ENCODE data around the gene SQOR. TPM values are rescaled to one million over a fixed set of nuclear protein-coding genes. Genes with fewer than 3 reads are reported as not detected.

SQOR gene
- total RNA-seq, 2 donors from 2014 or later: 0.24 TPM; not detected in 1

GRCh38 chr15:45594835-45595530, 39.8 kb upstream of the SQOR start:
- no peaks in the 10 kb centered on the region for H3K4me1 Mint-ChIP-seq
- H3K9ac ChIP-seq (ENCODE audit: extremely low read depth, low read length, poor library complexity, severe bottlenecking): no peak overlapping the region
- peaks cover 43% of the 10 kb centered on the region for H3K36me3 Mint-ChIP-seq (ENCODE audit: low read depth)
- H3K4me3 ChIP-seq (ENCODE audit: low read length): no peak overlapping the region
- TF ChIP-seq CTCF (conservative IDR thresholded peaks at IDR 0.05): no peak
- H3K4me3 Mint-ChIP-seq: no peak overlapping the region
- WGBS, 2 experiments (ENCODE audit: insufficient coverage in 1 of 2, insufficient read length in 1 of 2): 91 to 100% methylated on average over 2 of the region's 2 CpGs
- H3K27ac Mint-ChIP-seq: no peak overlapping the region
- peaks cover 17% of the 10 kb centered on the region for H3K9me3 Mint-ChIP-seq
- H3K27me3 ChIP-seq (ENCODE audit: control insufficient read depth, insufficient read depth, low read length, poor library complexity, severe bottlenecking): no peaks in the 10 kb centered on the region
- no peak overlapping the region for H3K27ac ChIP-seq (ENCODE audit: low read depth, low read length)
- no peak for DNase-seq
- no peaks in the 10 kb centered on the region for H3K27me3 Mint-ChIP-seq (ENCODE audit: insufficient read depth)
- peaks cover 23% of the 10 kb centered on the region for H3K9me3 ChIP-seq (ENCODE audit: control insufficient read depth, low read length)
- peaks cover 55% of the 10 kb centered on the region for H3K36me3 ChIP-seq (ENCODE audit: control insufficient read depth, insufficient read depth, low read length)
- H3K4me1 ChIP-seq (ENCODE audit: control insufficient read depth, insufficient read depth, low read length): no peaks in the 10 kb centered on the region

- Mint-ChIP-seq H3K4me3 (no peak overlapping the region), H3K9me3 (no peaks in the 10 kb centered on the region), H3K4me1 (no peaks in the 10 kb centered on the region), H3K36me3 (ENCODE audit: low read depth) (peaks cover 30% of the 10 kb centered on the region), H3K27me3 (ENCODE audit: insufficient read depth) (no peaks in the 10 kb centered on the region), H3K27ac (no peak overlapping the region)
- no peak for TF ChIP-seq CTCF (conservative IDR thresholded peaks at IDR 0.05)
- no peak for DNase-seq
- Histone ChIP-seq H3K9me3 (ENCODE audit: control insufficient read depth, low read length) (no peaks in the 10 kb centered on the region), H3K36me3 (ENCODE audit: control insufficient read depth, insufficient read depth, low read length) (peaks cover 54% of the 10 kb centered on the region), H3K4me3 (ENCODE audit: low read length) (no peak overlapping the region), H3K27me3 (ENCODE audit: control insufficient read depth, insufficient read depth, low read length, poor library complexity, severe bottlenecking) (no peaks in the 10 kb centered on the region), H3K9ac (ENCODE audit: extremely low read depth, low read length, poor library complexity, severe bottlenecking) (no peak overlapping the region), H3K4me1 (ENCODE audit: control insufficient read depth, insufficient read depth, low read length) (no peaks in the 10 kb centered on the region), H3K27ac (ENCODE audit: low read depth, low read length) (no peak overlapping the region)
- WGBS, 2 experiments (ENCODE audit: insufficient coverage in 1 of 2, insufficient read length in 1 of 2): 100% methylated on average over 2 of the region's 3 CpGs
Measured at GRCh38 chr15:45603881-45604280, 30.9 kb upstream of the SQOR start.

- no peaks in the 10 kb centered on the region for H3K9me3 ChIP-seq (ENCODE audit: control insufficient read depth, low read length)
- H3K9ac ChIP-seq (ENCODE audit: extremely low read depth, low read length, poor library complexity, severe bottlenecking): no peak overlapping the region
- TF ChIP-seq CTCF (conservative IDR thresholded peaks at IDR 0.05): no peak
- H3K4me1 ChIP-seq (ENCODE audit: control insufficient read depth, insufficient read depth, low read length): no peaks in the 10 kb centered on the region
- Mint-ChIP-seq H3K4me3 (no peak overlapping the region), H3K27me3 (ENCODE audit: insufficient read depth) (no peaks in the 10 kb centered on the region), H3K4me1 (no peaks in the 10 kb centered on the region), H3K36me3 (ENCODE audit: low read depth) (peaks cover 33% of the 10 kb centered on the region), H3K27ac (no peak overlapping the region), H3K9me3 (no peaks in the 10 kb centered on the region)
- no peak overlapping the region for H3K27ac ChIP-seq (ENCODE audit: low read depth, low read length)
- 93 to 100% methylated on average over 1 of the region's 1 CpG for WGBS, 2 experiments (ENCODE audit: insufficient coverage in 1 of 2, insufficient read length in 1 of 2)
- no peaks in the 10 kb centered on the region for H3K27me3 ChIP-seq (ENCODE audit: control insufficient read depth, insufficient read depth, low read length, poor library complexity, severe bottlenecking)
- H3K4me3 ChIP-seq (ENCODE audit: low read length): no peak overlapping the region
- H3K36me3 ChIP-seq (ENCODE audit: control insufficient read depth, insufficient read depth, low read length): peaks cover 58% of the 10 kb centered on the region
- no peak for DNase-seq
Measured at GRCh38 chr15:45604326-45604725, 30.5 kb upstream of the SQOR start.

Data from endodermal cell (in vitro differentiated cells).